ENCODE measurements around the gene PTPRH.
"Not testable (repeated sequence)": the region's sequence is repeated elsewhere in the genome, so short reads cannot be mapped to it uniquely, and the experiment has no call there.

Gene PTPRH

GRCh38 chr19:55179606-55180484 is 29.5 kb downstream of the PTPRH start, which contains the start of gene SYT5:
TSS of gene SYT5 (minus strand) at chr19:55180289. CDS start at chr19:55179041, 1,248 bp downstream.
- DNase-seq = no peak

GRCh38 chr19:55178781-55179599 is 30.3 kb downstream of the PTPRH start:
- DNase-seq = peak; percentile 84

DNA sequence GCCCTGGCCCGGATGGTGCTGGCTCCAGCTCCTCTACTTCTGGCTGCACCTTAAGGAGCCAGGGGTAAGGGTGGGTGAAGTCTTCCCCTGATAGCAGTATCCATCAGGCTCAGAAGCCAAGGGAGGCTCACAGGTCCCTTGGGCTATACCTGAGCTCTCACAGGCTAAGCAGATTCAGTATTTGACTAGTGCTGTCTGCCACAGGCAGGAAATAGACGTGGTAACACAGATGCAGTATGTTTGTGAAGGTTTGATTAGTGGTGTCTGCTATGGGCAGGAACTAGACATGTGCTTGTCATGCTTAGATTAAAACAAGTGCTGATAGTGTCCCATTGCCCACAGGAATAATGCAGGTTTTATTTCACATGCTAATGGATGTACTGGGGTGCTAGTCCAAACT is 33.2 kb downstream of the PTPRH start:
- no peak for DNase-seq

GRCh38 chr19:55175117-55175867 is 34.0 kb downstream of the PTPRH start:
- DNase-seq = no peak

DNA sequence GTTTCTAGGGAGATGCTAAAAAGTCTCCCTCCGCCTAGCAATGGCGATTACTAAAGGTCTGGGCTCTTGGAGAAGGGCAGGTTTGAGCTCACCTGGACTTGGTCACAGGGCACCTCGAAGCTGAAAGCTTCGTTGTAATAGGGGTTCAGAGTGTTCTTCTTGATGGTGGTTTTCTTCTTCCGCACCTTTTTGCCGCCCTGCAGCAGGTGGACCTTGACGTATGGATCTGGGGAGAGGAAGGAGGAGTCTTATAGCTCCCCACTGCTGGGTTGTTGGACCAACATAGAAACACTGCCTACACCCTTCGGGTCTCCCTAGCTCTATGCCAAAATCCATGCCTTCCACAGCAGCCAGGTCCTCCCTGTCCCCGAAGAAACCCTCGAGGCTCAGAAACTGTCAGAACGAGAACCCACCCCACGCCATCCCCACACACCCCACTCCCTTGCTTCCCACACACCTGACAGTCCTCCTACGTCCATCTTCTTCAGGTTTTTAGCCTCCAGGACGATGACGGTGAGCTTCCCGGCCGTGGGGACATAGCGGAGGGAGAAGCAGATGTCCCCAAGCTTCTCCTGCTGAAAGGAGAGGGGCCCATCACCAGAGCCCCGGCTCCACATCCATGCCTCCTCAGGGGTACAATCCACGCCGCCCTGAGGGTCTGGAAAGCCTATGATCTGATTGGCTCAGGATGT is 34.7 kb downstream of the PTPRH start:
- DNase-seq = no peak

- no peak for DNase-seq
These were observed 35.4 kb downstream of the PTPRH start for GRCh38 chr19:55173714-55174409.

DNA sequence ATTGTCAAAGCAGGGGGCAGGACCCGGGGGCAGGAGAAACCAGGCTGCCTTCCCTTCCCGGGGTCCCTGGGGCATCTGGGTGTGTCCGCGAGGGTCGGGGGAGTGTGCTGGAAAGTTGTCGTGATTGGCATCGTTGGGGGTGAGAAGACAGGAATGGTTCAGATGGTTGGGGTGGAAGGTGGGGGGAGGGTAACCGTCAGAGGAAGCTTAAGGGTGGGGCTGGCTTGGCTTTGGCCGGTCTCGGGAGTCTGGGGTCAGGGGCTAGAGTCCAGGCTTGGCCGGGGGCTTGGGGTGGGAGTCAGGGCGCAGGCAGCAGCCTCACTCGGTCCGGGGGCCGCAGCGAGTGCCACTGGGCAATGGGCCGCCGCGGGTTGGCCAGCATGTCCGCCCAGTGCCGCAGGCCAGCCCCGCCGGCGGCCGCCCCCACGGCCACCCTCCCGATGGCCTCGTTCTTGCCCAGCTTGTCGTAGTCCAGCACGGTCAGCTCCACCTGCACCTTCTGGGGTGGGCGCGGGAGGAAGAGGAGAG is 36.1 kb downstream of the PTPRH start:
- no peak for DNase-seq

- no peak for DNase-seq
These were observed 36.6 kb downstream of the PTPRH start for GRCh38 chr19:55172741-55173140.

DNA sequence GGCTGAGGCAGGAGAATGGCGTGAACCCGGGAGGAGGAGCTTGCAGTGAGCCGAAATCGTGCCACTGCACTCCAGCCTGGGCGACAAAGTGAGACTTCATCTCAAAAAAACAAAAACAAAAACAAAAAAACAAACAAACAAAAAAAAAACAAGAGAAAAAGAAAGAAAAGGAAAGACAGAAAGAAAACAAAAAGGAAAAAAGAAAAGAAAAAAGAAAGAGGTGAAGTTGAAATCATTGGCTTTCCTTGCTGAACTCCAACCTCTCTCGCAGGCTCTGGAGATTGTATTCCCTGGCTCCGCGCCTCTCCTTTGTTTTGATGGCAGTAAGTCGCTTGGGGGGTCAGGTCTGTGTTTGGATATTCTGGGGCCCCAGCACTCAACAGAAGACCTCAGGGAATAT is 37.0 kb downstream of the PTPRH start:
- not testable (repeated sequence) for DNase-seq

GRCh38 chr19:55171440-55171839 is 37.9 kb downstream of the PTPRH start:
- DNase-seq = no peak

- no peak for DNase-seq
These were observed 40.2 kb downstream of the PTPRH start for GRCh38 chr19:55169136-55169535.

- DNase-seq = peak; percentile 88
These were observed 42.6 kb downstream of the PTPRH start, which contains the start of gene DNAAF3 for GRCh38 chr19:55166530-55167268. TSS of gene DNAAF3 (minus strand) at chr19:55166613. CDS start at chr19:55166413, 200 bp downstream.

DNA sequence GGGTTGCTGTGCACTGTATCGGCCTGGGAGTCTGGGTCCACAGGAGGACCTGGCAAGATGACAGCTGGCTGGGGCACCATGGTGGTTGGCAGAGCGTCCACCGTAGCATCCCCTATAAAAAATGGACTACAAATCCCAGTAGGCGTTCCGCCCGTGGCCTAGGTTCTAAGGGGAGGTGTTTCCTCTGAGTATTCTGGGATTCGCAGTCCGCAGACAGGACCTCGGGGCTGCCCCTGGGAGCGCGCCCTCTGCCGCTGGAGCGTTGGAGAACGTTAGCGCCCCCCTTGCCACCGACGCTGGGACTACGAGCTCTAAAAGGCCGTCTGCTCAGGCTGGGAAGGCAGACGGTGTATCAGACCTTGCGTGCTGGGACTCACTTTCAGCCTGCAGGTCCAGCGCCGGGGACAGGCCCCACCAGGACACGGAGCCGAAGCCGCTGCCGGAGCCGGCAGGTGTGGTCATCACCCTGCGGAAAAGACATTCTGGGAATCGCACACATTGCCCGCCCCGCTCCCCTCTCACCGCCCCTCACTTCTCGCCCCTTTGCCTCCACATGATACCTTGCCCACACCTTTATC is 43.3 kb downstream of the PTPRH start:
- DNase-seq = peak; percentile 50

DNA sequence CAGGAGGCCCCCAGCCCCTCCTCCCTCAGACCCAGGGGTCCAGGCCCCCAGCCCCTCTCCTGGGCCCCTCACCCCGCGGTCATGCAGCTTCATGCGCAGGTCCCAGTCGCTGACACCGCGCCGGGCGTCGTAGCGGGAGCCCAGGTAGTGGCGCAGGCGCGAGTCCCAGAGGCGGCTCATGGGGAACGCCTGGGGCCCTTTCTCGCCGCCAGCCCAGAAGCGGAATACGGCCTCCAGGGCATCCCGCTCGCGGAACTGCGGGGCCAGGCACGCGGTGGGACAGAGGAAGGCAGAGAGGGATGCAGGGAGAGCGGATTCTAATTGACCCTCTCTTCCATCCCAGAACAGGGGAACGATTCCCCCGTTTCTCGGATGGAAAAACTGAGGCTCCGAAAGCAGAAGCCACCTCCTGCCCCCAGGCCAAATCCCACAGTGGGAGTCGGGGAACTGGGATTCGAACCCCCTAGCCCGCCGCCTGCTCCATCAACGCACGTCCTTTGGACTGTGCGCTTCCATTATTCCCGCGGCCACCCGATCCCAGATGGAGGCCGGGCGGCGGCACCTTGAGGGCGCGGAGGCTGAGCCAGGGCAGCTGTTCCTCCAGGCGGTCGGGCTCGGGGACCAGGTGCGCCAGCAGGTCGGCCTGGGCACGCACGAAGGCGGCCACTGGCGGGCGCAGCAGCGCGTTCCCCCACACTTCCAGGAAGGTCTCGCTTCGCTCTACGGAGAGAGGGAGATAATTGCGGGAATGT is 47.6 kb downstream of the PTPRH start:
- DNase-seq = no peak

DNA sequence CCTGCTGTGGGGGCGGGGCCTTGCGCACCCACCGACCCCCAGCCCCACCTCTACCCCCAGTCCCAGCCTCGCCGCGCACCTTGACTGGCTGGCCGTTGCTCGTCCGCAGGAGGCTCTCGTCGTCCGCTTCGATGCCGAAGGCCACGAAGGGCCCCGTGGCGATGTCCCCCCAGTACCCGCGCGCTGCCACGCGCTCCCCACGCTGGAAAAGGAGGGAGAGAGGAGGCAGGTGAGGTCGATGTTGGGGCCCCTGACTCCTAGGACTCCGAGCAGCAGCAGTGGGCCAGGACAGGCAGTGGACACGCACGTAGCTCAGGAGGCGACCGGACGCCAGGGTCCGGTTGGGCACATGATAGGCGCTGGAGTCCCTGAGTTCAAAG is 48.3 kb downstream of the PTPRH start:
- no peak for DNase-seq

DNA sequence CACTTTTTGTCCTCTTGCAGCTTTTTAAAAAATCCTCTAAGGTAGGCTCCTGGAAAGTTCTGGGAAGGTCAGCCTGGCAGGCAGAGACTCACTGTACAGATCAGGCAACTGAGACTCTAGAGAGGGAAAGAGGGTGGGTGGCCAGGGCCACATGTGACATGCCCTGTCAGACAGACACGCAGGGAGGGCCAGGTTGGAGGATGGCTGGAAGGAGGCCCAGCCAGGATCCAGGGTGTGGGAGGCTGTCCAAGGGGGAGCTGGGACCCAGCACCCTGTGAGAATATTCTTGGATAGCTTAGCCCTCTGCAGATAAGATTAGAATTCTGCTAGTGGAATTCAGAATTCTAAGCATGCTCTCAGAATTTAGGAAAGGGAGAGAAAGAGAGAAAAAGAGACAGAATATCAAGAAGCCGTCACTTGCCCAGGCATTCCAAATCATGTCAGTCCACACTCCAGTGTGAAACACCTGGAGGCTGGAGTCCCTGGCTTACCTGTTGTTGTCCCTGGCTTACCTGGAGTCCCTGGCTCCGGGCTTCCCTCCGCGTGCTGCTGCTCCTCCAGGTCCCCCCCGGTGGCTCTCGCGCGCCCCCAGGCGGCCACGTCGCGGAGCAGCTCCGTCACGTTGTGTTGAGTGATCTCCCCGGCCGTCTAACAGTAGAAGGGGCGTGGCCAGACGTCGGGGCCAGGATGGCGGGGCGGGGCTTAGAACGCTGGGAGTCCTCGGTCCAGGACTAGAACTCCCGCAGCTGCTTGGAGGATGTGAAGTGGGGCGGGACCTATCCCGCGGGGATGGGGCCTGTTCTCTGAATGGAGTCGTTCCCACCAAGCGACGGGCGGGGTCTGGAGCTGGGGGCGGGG is 48.9 kb downstream of the PTPRH start:
- DNase-seq = peak; percentile 91

DNA sequence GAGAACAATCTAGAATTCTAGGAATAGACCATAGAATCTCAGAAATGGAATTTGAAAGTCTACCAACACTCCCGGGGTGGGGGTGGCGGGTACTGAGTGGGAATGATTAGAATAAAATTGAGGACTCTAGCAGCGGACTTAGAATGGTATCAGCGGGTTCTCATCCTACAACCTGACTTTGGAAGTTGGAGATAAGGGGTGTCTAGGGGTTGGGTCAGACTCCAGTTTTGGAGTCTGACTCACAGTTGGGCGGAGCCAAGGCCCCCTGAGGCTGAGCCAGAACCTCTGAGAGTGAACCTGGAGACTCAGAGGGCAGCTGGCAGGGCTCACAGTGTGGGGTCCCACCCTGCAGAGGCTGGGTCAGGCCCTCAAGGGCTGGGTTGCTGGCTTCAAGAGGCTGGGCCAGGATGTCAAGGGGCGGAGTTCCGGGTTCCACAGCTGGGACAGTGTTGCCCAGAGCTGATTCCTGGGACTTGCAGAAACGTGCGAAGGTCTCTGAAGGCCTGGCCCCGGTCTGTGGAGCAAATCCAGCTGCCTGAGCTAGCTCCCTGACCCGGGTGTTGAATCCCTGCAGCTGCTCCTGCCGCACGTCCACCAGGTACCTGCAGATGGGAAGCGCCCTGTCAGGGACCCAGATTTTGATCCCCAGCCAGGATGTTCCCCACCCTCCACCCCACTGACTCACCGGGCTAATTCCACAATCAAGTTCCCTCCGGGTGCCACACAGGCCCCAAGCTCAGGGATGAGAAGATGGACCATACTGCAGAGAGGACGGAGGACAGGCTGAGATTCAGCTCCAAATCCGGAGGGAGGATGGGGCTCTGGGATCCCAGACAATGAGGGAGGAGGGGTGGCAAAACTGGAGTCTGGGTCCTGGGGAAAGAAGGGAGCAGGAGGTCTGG is 50.2 kb downstream of the PTPRH start:
- DNase-seq = no peak

Measured in activated CD4-positive, alpha-beta T cell treated with anti-CD3 and anti-CD28 coated beads, Interleukin-2, amount 50 U/mL, for 16 hours (primary cell).